OCI-LY1 (cell line): ENCODE results near the gene HOXB6.

ENCODE experiments used
- EZH2 ChIP-seq: fragments of 200-600 bp; sonication (generic), shearing (Covaris generic); IDR thresholded peaks from 2 replicates; pipeline ENCODE4 v1.8.0; 2017; ENCODE audit warnings: borderline replicate concordance, mixed run types, mild to moderate bottlenecking, antibody characterized with exemption, low read length, moderate library complexity, mixed read lengths
- TF ChIP-seq, protein P1 (sequence below): fragments of 200-600 bp; sonication (generic), shearing (Covaris generic); IDR thresholded peaks from 2 replicates; pipeline ENCODE4 v1.5.1; 2017; ENCODE audit warnings: mild to moderate bottlenecking, antibody characterized with exemption, low read length, moderate library complexity, mixed read lengths

DNA sequence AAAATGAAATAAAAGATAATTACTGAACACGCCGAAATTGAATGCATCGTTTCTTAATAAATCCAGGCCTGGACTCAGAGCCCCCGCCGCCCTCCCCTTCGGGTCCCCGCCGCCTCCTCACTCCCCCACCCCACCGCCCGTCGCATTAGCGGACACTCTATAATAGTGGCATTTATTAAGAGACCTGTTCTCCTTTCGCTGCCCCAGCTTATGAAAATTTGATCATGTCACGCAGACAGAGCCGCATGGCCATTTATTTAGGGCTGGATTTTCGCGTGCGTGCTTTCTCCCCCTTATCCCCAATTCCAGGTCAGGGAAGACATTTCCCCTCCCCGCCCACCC is 53.6 kb downstream of the HOXB6 start:
- TF ChIP-seq, protein P1, sequence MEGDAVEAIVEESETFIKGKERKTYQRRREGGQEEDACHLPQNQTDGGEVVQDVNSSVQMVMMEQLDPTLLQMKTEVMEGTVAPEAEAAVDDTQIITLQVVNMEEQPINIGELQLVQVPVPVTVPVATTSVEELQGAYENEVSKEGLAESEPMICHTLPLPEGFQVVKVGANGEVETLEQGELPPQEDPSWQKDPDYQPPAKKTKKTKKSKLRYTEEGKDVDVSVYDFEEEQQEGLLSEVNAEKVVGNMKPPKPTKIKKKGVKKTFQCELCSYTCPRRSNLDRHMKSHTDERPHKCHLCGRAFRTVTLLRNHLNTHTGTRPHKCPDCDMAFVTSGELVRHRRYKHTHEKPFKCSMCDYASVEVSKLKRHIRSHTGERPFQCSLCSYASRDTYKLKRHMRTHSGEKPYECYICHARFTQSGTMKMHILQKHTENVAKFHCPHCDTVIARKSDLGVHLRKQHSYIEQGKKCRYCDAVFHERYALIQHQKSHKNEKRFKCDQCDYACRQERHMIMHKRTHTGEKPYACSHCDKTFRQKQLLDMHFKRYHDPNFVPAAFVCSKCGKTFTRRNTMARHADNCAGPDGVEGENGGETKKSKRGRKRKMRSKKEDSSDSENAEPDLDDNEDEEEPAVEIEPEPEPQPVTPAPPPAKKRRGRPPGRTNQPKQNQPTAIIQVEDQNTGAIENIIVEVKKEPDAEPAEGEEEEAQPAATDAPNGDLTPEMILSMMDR, result no peak
- TF ChIP-seq EZH2, result no peak
